Neutrophil (primary cell): ENCODE data around the gene KCTD10.
"Not testable (repeated sequence)": the region's sequence is repeated elsewhere in the genome, so short reads cannot be mapped to it uniquely, and the experiment has no call there.

Experiments
- H3K27ac ChIP-seq: fragments of 200-600 bp; sonication (generic); 2 replicates; pipeline ENCODE4 v1.5.1; 2016; ENCODE audit warnings: mild to moderate bottlenecking, moderate library complexity
- H3K27me3 ChIP-seq: fragments of 200-600 bp; sonication (generic); 2 replicates; pipeline ENCODE4 v1.6.0; 2016; ENCODE audit warnings: mild to moderate bottlenecking
- H3K36me3 ChIP-seq: fragments of 200-600 bp; sonication (generic); 2 replicates; pipeline ENCODE4 v1.5.1; 2017
- H3K4me1 ChIP-seq, 2 experiments: fragments of 200-600 bp in 1 of 2; sonication (generic) in 1 of 2; 1 replicate in 1 of 2; 2 replicates in 1 of 2; pipeline versions ENCODE4 v1.5.1 to v1.6.1; 2013 to 2016; ENCODE audit warnings: low read depth in 1 of 2, low read length in 1 of 2, mild to moderate bottlenecking in 1 of 2, moderate library complexity in 1 of 2; ENCODE audit not compliant: control insufficient read depth in 1 of 2, insufficient read depth in 1 of 2
- H3K4me3 ChIP-seq, 2 experiments: fragments of 200-600 bp in 1 of 2; sonication (generic) in 1 of 2; 1 replicate in 1 of 2; 2 replicates in 1 of 2; pipeline ENCODE4 v1.5.1; 2013 to 2016; ENCODE audit warnings: low read depth in 1 of 2, low read length in 1 of 2, mild to moderate bottlenecking in 1 of 2, moderate library complexity in 1 of 2
- H3K9me3 ChIP-seq: fragments of 200-600 bp; sonication (generic); 2 replicates; pipeline ENCODE4 v1.5.1; 2016
- CTCF ChIP-seq: fragments of 200-600 bp; sonication (generic); IDR thresholded peaks from 2 replicates; pipeline ENCODE4 v1.5.1; 2016; ENCODE audit warnings: antibody characterized with exemption

KCTD10 gene

GRCh38 chr12:109477963-109478315 lies 839 bp upstream of the KCTD10 start:
- no peak for TF ChIP-seq CTCF
- peaks cover 7% of the 10 kb centered on the region for H3K36me3 ChIP-seq
- peaks cover 25 to 26% of the 10 kb centered on the region in 2 experiments for H3K4me1 ChIP-seq
- H3K27me3 ChIP-seq = no peaks in the 10 kb centered on the region
- H3K4me3 ChIP-seq = peak overlapping the region; percentile 64 to 85
- no peaks in the 10 kb centered on the region for H3K9me3 ChIP-seq
- H3K27ac ChIP-seq = peak overlapping the region; percentile 93

- no peaks in the 10 kb centered on the region for H3K9me3 ChIP-seq
- H3K27ac ChIP-seq = peak overlapping the region; percentile 93
- H3K4me1 ChIP-seq = peaks cover 25 to 26% of the 10 kb centered on the region in 2 experiments
- peak overlapping the region; percentile 64 to 85 for H3K4me3 ChIP-seq
- no peaks in the 10 kb centered on the region for H3K27me3 ChIP-seq
- no peak for TF ChIP-seq CTCF
- H3K36me3 ChIP-seq = peaks cover 3% of the 10 kb centered on the region
These were observed 304 bp downstream of the KCTD10 start for GRCh38 chr12:109476807-109477184.

GRCh38 chr12:109475993-109476806 lies 900 bp downstream of the KCTD10 start:
- Histone ChIP-seq H3K4me3 (peak overlapping the region; percentile 64 to 85), H3K4me1 (peaks cover 25 to 26% of the 10 kb centered on the region in 2 experiments), H3K36me3 (peaks cover 3% of the 10 kb centered on the region), H3K27me3 (no peaks in the 10 kb centered on the region), H3K27ac (peak overlapping the region; percentile 93), H3K9me3 (no peaks in the 10 kb centered on the region)
- TF ChIP-seq CTCF = no peak

GRCh38 chr12:109475121-109475520 lies 2.0 kb downstream of the KCTD10 start:
- H3K27me3 ChIP-seq = no peaks in the 10 kb centered on the region
- H3K4me1 ChIP-seq = peaks cover 25 to 26% of the 10 kb centered on the region in 2 experiments
- no peak overlapping the region for H3K27ac ChIP-seq
- no peaks in the 10 kb centered on the region for H3K9me3 ChIP-seq
- no peak overlapping the region for H3K4me3 ChIP-seq
- peaks cover 3% of the 10 kb centered on the region for H3K36me3 ChIP-seq
- no peak for TF ChIP-seq CTCF

- not testable (repeated sequence) for H3K27me3 ChIP-seq, H3K9me3 ChIP-seq, H3K4me3 ChIP-seq, H3K27ac ChIP-seq
- peaks cover 13% of the 10 kb centered on the region for H3K36me3 ChIP-seq
- H3K4me1 ChIP-seq = peaks cover 20 to 22% of the 10 kb centered on the region in 2 experiments
These were observed 3.4 kb downstream of the KCTD10 start for GRCh38 chr12:109473526-109474270.

GRCh38 chr12:109473006-109473405 lies 4.1 kb downstream of the KCTD10 start:
- peaks cover 17% of the 10 kb centered on the region for H3K36me3 ChIP-seq

More at GRCh38 chr12:109473006-109473405, 4.1 kb downstream of the KCTD10 start:
- no peak overlapping the region for H3K4me3 ChIP-seq
- no peak for TF ChIP-seq CTCF
- no peaks in the 10 kb centered on the region for H3K27me3 ChIP-seq
- no peak overlapping the region for H3K27ac ChIP-seq
- H3K9me3 ChIP-seq = no peaks in the 10 kb centered on the region
- H3K4me1 ChIP-seq = peaks cover 14 to 15% of the 10 kb centered on the region in 2 experiments
